ENCODE results near the gene NOL9. TPM values are rescaled to one million over a fixed set of nuclear protein-coding genes. Genes with fewer than 3 reads are reported as not detected.

NOL9 gene
- total RNA-seq, 6 experiments from 2014 or later = 26.4 to 36.4 (median 33.4) TPM

DNA sequence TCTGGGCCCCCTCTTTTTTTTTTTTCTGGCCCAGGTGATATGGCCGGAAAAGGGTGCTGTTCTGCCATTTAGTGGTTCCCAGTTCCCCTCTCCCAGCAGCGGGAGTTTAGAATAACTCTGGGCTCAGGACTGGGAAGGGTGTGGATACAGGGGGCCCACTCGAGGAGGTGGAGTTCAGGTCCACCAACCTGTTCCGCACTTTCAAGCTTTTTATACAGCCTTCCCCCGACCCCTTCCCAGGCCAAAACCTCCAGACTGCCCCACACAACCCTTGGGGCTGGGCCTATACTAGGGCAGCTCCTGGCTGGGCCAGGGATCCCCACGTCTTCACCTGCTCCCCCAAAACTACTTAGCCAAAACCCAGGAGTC is 63.2 kb downstream of the NOL9 start:
- H3K27ac Mint-ChIP-seq = peak overlapping the region; percentile 87
- H3K36me3 Mint-ChIP-seq (ENCODE audit: low read depth) = no peaks in the 10 kb centered on the region
- no peak for DNase-seq
- H3K4me3 Mint-ChIP-seq = peak overlapping the region; percentile 78
- TF ChIP-seq, protein P1, sequence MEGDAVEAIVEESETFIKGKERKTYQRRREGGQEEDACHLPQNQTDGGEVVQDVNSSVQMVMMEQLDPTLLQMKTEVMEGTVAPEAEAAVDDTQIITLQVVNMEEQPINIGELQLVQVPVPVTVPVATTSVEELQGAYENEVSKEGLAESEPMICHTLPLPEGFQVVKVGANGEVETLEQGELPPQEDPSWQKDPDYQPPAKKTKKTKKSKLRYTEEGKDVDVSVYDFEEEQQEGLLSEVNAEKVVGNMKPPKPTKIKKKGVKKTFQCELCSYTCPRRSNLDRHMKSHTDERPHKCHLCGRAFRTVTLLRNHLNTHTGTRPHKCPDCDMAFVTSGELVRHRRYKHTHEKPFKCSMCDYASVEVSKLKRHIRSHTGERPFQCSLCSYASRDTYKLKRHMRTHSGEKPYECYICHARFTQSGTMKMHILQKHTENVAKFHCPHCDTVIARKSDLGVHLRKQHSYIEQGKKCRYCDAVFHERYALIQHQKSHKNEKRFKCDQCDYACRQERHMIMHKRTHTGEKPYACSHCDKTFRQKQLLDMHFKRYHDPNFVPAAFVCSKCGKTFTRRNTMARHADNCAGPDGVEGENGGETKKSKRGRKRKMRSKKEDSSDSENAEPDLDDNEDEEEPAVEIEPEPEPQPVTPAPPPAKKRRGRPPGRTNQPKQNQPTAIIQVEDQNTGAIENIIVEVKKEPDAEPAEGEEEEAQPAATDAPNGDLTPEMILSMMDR (IDR thresholded peaks at IDR 0.05) = no peak
- peaks cover 25% of the 10 kb centered on the region for H3K4me1 Mint-ChIP-seq (ENCODE audit: low read depth)
- peaks cover 5% of the 10 kb centered on the region for H3K27me3 Mint-ChIP-seq (ENCODE audit: insufficient read depth)
- no peaks in the 10 kb centered on the region for H3K9me3 Mint-ChIP-seq

DNA sequence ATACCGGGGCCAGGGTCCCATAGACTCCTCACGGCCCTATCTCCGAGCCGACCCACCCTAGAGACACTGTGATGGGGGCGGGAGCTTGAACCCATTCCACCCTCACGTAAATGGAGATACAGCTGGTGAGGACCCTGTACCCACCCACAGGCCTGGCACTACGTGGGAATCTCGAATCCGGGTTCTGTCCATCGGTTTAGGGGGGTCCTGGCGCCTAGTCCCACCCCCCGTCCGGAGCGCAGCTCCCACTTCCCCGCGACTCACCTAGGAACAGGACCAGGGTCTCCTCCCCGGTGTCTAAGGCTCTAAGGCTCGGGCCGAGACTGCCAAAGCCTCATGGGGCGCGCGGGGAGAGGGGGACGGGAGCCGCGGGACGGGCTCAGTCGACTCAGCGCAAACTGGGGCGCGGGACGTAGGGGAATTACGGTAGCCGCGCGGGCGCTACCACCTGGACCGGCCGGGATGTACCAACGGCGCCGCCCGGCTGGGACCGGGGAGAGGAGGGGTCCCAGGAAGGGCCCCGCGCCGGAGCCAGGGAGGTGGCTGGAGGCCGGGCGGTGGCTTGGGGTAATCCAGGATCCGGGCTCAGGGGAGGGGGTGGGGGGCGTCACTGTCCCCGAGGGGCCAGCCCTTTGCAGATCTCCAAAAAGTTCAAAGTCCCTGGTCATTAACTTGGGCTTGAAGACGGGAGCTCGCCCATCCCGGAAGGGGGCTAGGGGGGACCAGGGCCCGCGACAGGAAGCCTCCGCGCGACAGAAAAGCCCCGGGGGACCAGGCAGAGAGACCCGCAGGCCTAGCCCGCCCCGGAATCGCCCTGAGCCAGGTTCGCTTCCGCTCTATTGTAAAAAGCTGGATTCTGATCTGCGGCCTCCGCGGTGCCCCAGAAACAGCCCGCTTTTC is 63.9 kb downstream of the NOL9 start:
- peak overlapping the region; percentile 87 for H3K27ac Mint-ChIP-seq

DNA sequence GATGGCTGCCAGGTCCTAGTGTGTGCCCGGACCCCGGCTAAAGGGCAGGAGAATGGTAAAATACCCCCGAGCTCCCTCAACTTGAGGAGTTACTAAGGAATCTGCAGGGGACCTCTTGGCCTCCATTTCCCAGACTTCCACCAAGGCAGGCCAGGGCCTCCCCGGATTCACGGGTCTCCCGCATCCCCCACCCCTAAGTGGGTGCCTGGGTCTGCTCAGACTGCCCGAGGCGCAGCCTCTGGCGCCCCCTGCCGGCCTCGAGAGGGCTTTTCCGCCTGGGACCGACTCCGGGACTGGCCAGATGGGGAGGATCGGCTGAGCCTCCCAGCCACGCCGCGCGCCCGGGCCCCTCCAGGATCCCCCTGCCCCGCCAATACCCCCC is 64.5 kb downstream of the NOL9 start:
- Mint-ChIP-seq H3K4me3 (peak overlapping the region; percentile 86), H3K36me3 (ENCODE audit: low read depth) (no peaks in the 10 kb centered on the region), H3K9me3 (no peaks in the 10 kb centered on the region), H3K27me3 (ENCODE audit: insufficient read depth) (peaks cover under 1% of the 10 kb centered on the region), H3K27ac (peak overlapping the region; percentile 52), H3K4me1 (ENCODE audit: low read depth) (peaks cover 25% of the 10 kb centered on the region)
- TF ChIP-seq, protein P1 (IDR thresholded peaks at IDR 0.05) = peak; percentile 99
- peak; percentile 51 for DNase-seq

More for the DNA sequence above, 63.9 kb downstream of the NOL9 start:
- H3K27me3 Mint-ChIP-seq (ENCODE audit: insufficient read depth) = no peaks in the 10 kb centered on the region; the same call in 1 of the 2 replicates
- peak; percentile 64 for DNase-seq
- peak overlapping the region; percentile 86 for H3K4me3 Mint-ChIP-seq
- TF ChIP-seq, protein P1 (IDR thresholded peaks at IDR 0.05) = peak; percentile 60
- peaks cover 25% of the 10 kb centered on the region for H3K4me1 Mint-ChIP-seq (ENCODE audit: low read depth)
- no peaks in the 10 kb centered on the region for H3K9me3 Mint-ChIP-seq
- H3K36me3 Mint-ChIP-seq (ENCODE audit: low read depth) = no peaks in the 10 kb centered on the region

DNA sequence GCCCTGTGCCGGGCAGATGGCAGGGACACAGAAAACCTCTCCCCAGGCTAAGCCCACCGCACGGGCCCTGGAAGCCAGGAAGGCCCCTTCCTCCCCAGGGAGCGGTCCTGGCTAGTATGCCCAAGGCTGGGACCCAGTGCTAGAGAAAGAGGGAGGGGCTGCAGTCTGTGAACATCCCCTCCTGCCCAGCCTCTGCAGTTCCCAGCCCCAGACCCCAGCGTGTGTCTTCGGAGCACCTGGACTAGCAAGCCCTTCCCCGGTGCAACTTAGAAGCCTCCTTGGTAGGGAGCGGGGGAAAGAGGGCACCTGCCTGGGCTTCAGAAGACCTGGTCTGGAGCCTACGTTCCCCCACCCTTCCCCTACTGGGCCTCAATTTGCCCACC is 64.9 kb downstream of the NOL9 start:
- Mint-ChIP-seq H3K4me3 (peak overlapping the region; percentile 86; the same call in 1 of the 2 replicates), H3K4me1 (ENCODE audit: low read depth) (peaks cover 25% of the 10 kb centered on the region), H3K9me3 (no peaks in the 10 kb centered on the region), H3K36me3 (ENCODE audit: low read depth) (no peaks in the 10 kb centered on the region), H3K27ac (no peak overlapping the region), H3K27me3 (ENCODE audit: insufficient read depth) (peaks cover 4% of the 10 kb centered on the region)
- TF ChIP-seq, protein P1 (IDR thresholded peaks at IDR 0.05) = no peak
- DNase-seq = no peak

GRCh38 chr1:6488602-6489382 is 65.5 kb downstream of the NOL9 start:
- H3K9me3 Mint-ChIP-seq = no peaks in the 10 kb centered on the region
- TF ChIP-seq, protein P1 (IDR thresholded peaks at IDR 0.05) = no peak
- no peak overlapping the region for H3K27ac Mint-ChIP-seq
- peaks cover 25% of the 10 kb centered on the region for H3K4me1 Mint-ChIP-seq (ENCODE audit: low read depth)
- peaks cover 10% of the 10 kb centered on the region for H3K27me3 Mint-ChIP-seq (ENCODE audit: insufficient read depth)
- H3K36me3 Mint-ChIP-seq (ENCODE audit: low read depth) = no peaks in the 10 kb centered on the region
- DNase-seq = no peak
- no peak overlapping the region for H3K4me3 Mint-ChIP-seq

All from HFFc6 (cell line).